Smooth muscle cell (in vitro differentiated cells): Measurements from ENCODE around the gene CLMN. TPM values are rescaled to one million over a fixed set of nuclear protein-coding genes. Genes with fewer than 3 reads are reported as not detected.

Experiments used
- DNase-seq: peaks from one replicate; lab custom pipeline; 2025; ENCODE audit not compliant: unreplicated experiment; lab: John Stamatoyannopoulos, UW
- H2AFZ ChIP-seq: fragments of 200-600 bp; sonication (generic); 2 replicates; pipeline ENCODE4 v1.6.0; 2016; ENCODE audit warnings: antibody characterized with exemption, low read depth, mild to moderate bottlenecking
- H3F3A ChIP-seq: fragments of 200-600 bp; sonication (generic); 2 replicates; pipeline ENCODE4 v1.6.0; 2017; ENCODE audit warnings: antibody characterized with exemption, low read depth
- H3K27ac ChIP-seq: fragments of 200-600 bp; sonication (generic); 2 replicates; pipeline ENCODE4 v1.5.1; 2016; ENCODE audit warnings: low read depth, mild to moderate bottlenecking
- H3K27me3 ChIP-seq: fragments of 200-600 bp; sonication (generic); 2 replicates; pipeline ENCODE4 v1.6.1; 2016; ENCODE audit warnings: low read depth, mild to moderate bottlenecking
- H3K36me3 ChIP-seq: fragments of 200-600 bp; sonication (generic); 2 replicates; pipeline ENCODE4 v1.5.1; 2016; ENCODE audit warnings: low read depth
- H3K4me1 ChIP-seq: fragments of 200-600 bp; sonication (generic); 2 replicates; pipeline ENCODE4 v1.5.1; 2016; ENCODE audit warnings: low read depth
- H3K4me2 ChIP-seq: fragments of 200-600 bp; sonication (generic); 2 replicates; pipeline ENCODE4 v1.6.0; 2016; ENCODE audit warnings: mild to moderate bottlenecking
- H3K4me3 ChIP-seq: fragments of 200-600 bp; sonication (generic); 2 replicates; pipeline ENCODE4 v1.5.1; 2016; ENCODE audit warnings: mild to moderate bottlenecking
- H3K79me2 ChIP-seq: fragments of 200-600 bp; sonication (generic); 2 replicates; pipeline ENCODE4 v1.6.0; 2016; ENCODE audit warnings: low read depth, mild to moderate bottlenecking
- H3K9ac ChIP-seq: fragments of 200-600 bp; sonication (generic); 2 replicates; pipeline ENCODE4 v1.6.0; 2016; ENCODE audit warnings: low read depth
- H3K9me3 ChIP-seq: fragments of 200-600 bp; sonication (generic); replicated peaks from 2 replicates; pipeline ENCODE4 v1.5.1; 2016; ENCODE audit warnings: low read depth
- H4K20me1 ChIP-seq: fragments of 200-600 bp; sonication (generic); 2 replicates; pipeline ENCODE4 v1.6.0; 2016; ENCODE audit warnings: low read depth
- WGBS: methylation state at CpG from one replicate; pipeline ENCODE4 v1.1.7; 2016; ENCODE audit warnings: low lambda C conversion rate; 5-methylcytosine and 5-hydroxymethylcytosine counted together
- polyA plus RNA-seq: library from polyadenylated mRNA; unstranded; fragments of >200 nt; fragmentation: Nextera tagmentation; extraction: Ambion mirVana; gene quantifications from 2 replicates; pipeline ENCODE4 v1.2.1, GENCODE V29; 2016
- total RNA-seq: library from RNA; depleted of rRNA; stranded (reverse); fragments of >200 nt; gene quantifications from 2 replicates; pipeline ENCODE4 v1.2.3, GENCODE V29; 2014
- TF ChIP-seq, protein P1 (sequence below): fragments of 200-600 bp; sonication (generic); IDR thresholded peaks from 2 replicates; pipeline ENCODE4 v1.5.1; 2017; ENCODE audit warnings: borderline replicate concordance, mild to moderate bottlenecking, antibody characterized with exemption; ENCODE audit not compliant: insufficient read depth, poor library complexity, severe bottlenecking

The CLMN gene
- total and polyA plus RNA-seq, 2 experiments from 2014 or later, result 1.3 to 3.5 TPM

DNA sequence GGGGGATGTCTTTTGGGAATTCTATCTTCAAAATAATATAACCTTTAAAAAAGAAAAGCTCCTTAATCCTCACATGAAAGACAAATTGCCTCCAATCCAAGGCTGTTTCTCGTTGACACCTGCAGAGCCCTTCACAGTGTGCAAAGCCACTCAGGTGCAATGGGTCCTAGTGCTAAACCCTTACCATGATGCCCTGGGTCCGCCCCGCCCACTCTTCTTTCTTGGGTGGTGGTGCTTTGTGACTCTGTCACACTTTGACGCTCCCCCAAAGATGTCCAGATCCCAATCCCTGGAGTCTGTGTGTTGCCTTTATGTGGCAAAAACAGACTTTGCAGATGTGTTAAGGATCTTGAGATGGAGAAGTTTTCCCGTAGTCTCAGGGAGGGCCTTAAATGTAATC, 29.7 kb downstream of the CLMN start:
- DNase-seq, result no peak
- Histone ChIP-seq H2AFZ (no peak overlapping the region), H3K9me3 (no peaks in the 10 kb centered on the region), H3K4me2 (no peak overlapping the region), H3K36me3 (no peaks in the 10 kb centered on the region), H4K20me1 (no peaks in the 10 kb centered on the region), H3K27me3 (no peaks in the 10 kb centered on the region), H3K27ac (no peak overlapping the region), H3K4me1 (no peaks in the 10 kb centered on the region), H3F3A (no peaks in the 10 kb centered on the region), H3K4me3 (no peak overlapping the region), H3K9ac (no peak overlapping the region), H3K79me2 (no peaks in the 10 kb centered on the region)
- TF ChIP-seq, protein P1, sequence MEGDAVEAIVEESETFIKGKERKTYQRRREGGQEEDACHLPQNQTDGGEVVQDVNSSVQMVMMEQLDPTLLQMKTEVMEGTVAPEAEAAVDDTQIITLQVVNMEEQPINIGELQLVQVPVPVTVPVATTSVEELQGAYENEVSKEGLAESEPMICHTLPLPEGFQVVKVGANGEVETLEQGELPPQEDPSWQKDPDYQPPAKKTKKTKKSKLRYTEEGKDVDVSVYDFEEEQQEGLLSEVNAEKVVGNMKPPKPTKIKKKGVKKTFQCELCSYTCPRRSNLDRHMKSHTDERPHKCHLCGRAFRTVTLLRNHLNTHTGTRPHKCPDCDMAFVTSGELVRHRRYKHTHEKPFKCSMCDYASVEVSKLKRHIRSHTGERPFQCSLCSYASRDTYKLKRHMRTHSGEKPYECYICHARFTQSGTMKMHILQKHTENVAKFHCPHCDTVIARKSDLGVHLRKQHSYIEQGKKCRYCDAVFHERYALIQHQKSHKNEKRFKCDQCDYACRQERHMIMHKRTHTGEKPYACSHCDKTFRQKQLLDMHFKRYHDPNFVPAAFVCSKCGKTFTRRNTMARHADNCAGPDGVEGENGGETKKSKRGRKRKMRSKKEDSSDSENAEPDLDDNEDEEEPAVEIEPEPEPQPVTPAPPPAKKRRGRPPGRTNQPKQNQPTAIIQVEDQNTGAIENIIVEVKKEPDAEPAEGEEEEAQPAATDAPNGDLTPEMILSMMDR, result no peak
- 91% methylated on average over 5 of the region's 5 CpGs for WGBS

DNA sequence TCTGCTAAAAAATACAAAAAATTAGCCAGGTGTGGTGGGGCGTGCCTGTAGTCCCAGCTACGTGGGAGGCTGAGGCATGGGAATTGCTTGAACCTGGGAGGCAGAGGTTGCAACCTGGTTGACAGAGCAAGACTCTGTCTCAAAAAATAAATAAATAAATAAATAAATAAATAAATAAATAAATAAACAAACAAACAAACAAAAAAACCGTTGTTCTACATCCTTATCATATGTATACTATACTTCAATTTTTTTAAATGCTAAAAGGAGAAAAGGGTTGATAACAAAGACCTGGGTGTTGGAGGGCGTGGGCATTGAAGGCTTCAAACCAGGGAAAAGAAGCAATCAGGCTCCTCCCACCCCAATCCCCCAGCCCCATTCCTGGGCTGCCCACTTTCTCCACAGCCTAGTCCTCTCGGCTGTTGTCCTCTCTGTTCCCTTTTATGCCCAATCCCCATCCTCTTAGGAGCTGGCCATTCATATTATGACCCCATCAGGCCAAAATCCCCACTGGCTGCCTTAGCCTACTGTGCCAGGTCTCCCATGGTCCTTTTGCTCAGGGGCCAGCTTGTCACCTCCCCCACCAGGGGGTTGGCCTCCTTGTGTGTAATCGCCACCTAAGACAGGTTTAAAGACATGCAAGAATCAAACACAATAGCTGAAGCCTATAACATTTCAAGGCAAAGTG, 30.2 kb downstream of the CLMN start:
- Histone ChIP-seq H2AFZ (no peak overlapping the region), H3K27ac (no peak overlapping the region), H3K9me3 (no peaks in the 10 kb centered on the region), H3K27me3 (no peaks in the 10 kb centered on the region), H3K4me1 (no peaks in the 10 kb centered on the region), H3K4me3 (no peak overlapping the region), H3K36me3 (no peaks in the 10 kb centered on the region), H3K9ac (no peak overlapping the region), H3K79me2 (no peaks in the 10 kb centered on the region), H3K4me2 (no peak overlapping the region), H4K20me1 (no peaks in the 10 kb centered on the region), H3F3A (no peaks in the 10 kb centered on the region)
- TF ChIP-seq, protein P1, result no peak
- DNase-seq, result no peak
- 89% methylated on average over 6 of the region's 6 CpGs for WGBS

DNA sequence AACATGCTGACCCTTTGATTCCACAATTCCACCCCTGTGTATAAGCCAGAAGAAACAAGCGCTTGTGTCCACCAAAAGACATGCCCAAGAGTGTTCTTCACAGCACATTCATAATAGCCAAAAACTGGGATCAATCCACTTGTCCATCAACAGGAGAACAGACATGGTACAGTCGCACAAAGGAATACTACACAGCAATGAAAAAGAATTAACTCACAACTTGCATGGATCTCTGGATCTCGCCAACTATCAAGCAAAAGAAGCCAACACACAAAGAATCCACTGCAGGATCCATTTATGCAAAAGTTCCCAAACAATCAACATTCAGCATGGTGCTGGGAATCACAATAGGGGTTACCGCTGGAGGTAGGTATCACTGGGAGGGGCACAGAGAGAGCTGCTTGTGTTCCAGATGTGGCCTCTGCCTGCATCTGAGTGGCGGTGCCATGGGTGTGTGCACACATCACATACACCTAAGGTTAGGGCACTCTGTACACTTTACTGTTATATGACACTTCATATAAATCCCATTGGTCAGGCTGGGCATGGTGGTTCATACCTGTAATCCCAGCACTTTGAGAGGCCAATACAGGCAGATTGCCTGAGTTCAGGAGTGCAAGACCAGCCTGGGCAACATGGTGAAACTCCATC, 30.9 kb downstream of the CLMN start:
- Histone ChIP-seq H3K27me3 (no peaks in the 10 kb centered on the region), H3K4me2 (no peak overlapping the region), H3K9me3 (no peaks in the 10 kb centered on the region), H3K79me2 (no peaks in the 10 kb centered on the region), H3K4me3 (no peak overlapping the region), H4K20me1 (no peaks in the 10 kb centered on the region), H3K9ac (no peak overlapping the region), H3K27ac (no peak overlapping the region), H3K36me3 (no peaks in the 10 kb centered on the region), H3K4me1 (no peaks in the 10 kb centered on the region), H2AFZ (no peak overlapping the region), H3F3A (no peaks in the 10 kb centered on the region)
- TF ChIP-seq, protein P1, result no peak
- no peak for DNase-seq
- 95% methylated on average over 5 of the region's 5 CpGs for WGBS

DNA sequence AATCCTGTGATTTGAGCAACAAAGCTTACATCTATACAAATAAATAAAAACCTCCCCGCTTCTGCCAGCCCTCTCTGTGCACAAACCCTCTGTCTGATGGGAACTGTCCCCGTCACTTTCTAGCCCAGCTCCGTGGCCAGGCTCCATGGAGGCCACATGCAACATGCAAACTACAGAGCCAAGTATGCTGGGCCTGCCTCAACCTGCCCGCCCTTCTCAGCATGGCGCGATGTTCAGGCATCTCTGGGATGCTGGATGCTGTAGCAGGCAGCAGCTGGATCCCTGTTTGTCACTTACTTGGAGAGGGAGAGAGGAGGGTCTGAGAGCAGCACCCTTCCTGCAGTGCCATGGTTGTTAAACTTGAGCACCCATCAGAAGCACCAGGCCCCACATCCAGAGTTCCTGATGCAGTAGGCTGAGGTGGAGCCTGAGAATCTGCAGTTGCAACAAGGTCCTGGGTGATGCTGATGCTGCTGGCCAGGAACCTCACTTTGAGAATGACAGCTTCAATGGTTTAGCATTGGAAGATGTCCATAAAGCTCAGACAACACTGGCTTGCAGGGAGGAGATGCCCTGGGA, 32.4 kb downstream of the CLMN start:
- no peak overlapping the region for H3K4me2 ChIP-seq
- H3K4me1 ChIP-seq, result no peaks in the 10 kb centered on the region
- TF ChIP-seq, protein P1, result no peak
- H3K27me3 ChIP-seq, result no peaks in the 10 kb centered on the region
- WGBS, result 88% methylated on average over 6 of the region's 6 CpGs
- no peak overlapping the region for H3K4me3 ChIP-seq
- no peaks in the 10 kb centered on the region for H3F3A ChIP-seq
- no peak for DNase-seq
- H3K36me3 ChIP-seq, result no peaks in the 10 kb centered on the region
- H4K20me1 ChIP-seq, result no peaks in the 10 kb centered on the region
- H3K9me3 ChIP-seq, result no peaks in the 10 kb centered on the region
- H2AFZ ChIP-seq, result no peak overlapping the region
- no peak overlapping the region for H3K9ac ChIP-seq
- H3K79me2 ChIP-seq, result no peaks in the 10 kb centered on the region
- no peak overlapping the region for H3K27ac ChIP-seq
